PFSK-1 (cell line): Measurements from ENCODE around the gene RAB34.

ENCODE experiments used
- FOXP2 ChIP-seq: optimal IDR thresholded peaks from 2 replicates; pipeline ENCODE3; 2011; ENCODE audit warnings: borderline replicate concordance, control low read depth, inconsistent platforms; ENCODE audit not compliant: insufficient read depth; ENCODE audit errors: extremely low read length, extremely low read depth
- POLR2AphosphoS5 ChIP-seq: IDR thresholded peaks from 2 replicates; pipeline ENCODE4 v1.6.1; 2012; ENCODE audit warnings: low read depth, mild to moderate bottlenecking, control low read depth, low read length, moderate library complexity
- SIN3A ChIP-seq: IDR thresholded peaks from 2 replicates; pipeline ENCODE4 v1.6.1; 2012; ENCODE audit warnings: mild to moderate bottlenecking, low read length, moderate library complexity, borderline replicate concordance; ENCODE audit not compliant: insufficient read depth
- TAF1 ChIP-seq: IDR thresholded peaks from 2 replicates; pipeline ENCODE4 v1.6.1; 2012; ENCODE audit warnings: low read length, control low read depth, borderline replicate concordance; ENCODE audit not compliant: insufficient read depth
- TF ChIP-seq, protein P1 (sequence below), 2 experiments: IDR thresholded peaks; 2 replicates each; pipeline versions ENCODE4 v1.6.1 to v1.8.0; 2011 to 2012; ENCODE audit warnings: low read depth in 2 of 2, low read length in 2 of 2, control low read depth in 1 of 2, inconsistent platforms in 1 of 2, mild to moderate bottlenecking in 1 of 2, moderate library complexity in 1 of 2; ENCODE audit not compliant: insufficient read depth in 1 of 2

RAB34 gene

DNA sequence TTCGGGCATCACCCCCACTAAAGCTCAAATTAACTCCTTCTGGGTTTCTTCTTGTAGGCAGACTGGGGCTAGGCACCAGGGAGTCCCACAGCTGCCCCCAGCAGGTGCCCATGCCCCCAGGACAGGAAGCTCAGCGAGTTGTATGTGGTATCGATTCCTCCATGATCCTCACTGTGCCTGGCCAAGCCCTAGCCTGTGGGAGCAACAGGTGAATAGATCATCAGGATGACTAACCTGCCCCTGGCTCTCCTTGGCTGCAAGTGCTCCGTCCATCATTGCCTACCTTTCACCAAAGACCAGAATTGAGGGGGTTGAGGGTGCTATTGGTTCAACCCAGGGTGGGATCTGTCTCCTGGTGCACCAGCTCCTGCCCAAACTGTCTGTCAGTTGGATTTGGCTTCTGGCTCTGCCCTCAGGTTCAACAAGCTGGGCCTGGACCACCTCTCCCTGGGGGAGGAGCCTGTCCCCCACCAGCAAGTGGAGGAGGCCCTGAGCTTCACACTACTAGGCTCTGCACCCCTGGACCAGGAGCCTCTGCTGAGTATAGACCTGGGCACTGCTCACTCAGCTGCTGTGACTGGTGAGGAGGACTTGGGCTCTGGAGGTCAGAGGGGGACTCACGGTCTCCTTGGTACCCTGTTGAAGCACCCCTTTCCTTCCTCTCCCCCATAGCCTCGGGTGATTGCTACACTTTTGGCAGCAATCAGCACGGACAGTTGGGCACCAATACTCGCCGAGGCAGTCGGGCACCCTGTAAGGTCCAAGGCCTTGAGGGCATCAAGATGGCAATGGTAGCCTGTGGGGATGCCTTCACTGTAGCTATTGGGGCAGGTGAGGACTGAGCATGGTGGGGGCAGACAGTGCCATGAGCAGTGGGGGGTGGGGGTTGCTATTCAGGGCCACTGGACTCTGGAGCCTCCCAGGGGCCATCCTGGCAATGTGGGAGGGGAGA, 23.0 kb upstream of the RAB34 start:
- TF ChIP-seq, protein P1, sequence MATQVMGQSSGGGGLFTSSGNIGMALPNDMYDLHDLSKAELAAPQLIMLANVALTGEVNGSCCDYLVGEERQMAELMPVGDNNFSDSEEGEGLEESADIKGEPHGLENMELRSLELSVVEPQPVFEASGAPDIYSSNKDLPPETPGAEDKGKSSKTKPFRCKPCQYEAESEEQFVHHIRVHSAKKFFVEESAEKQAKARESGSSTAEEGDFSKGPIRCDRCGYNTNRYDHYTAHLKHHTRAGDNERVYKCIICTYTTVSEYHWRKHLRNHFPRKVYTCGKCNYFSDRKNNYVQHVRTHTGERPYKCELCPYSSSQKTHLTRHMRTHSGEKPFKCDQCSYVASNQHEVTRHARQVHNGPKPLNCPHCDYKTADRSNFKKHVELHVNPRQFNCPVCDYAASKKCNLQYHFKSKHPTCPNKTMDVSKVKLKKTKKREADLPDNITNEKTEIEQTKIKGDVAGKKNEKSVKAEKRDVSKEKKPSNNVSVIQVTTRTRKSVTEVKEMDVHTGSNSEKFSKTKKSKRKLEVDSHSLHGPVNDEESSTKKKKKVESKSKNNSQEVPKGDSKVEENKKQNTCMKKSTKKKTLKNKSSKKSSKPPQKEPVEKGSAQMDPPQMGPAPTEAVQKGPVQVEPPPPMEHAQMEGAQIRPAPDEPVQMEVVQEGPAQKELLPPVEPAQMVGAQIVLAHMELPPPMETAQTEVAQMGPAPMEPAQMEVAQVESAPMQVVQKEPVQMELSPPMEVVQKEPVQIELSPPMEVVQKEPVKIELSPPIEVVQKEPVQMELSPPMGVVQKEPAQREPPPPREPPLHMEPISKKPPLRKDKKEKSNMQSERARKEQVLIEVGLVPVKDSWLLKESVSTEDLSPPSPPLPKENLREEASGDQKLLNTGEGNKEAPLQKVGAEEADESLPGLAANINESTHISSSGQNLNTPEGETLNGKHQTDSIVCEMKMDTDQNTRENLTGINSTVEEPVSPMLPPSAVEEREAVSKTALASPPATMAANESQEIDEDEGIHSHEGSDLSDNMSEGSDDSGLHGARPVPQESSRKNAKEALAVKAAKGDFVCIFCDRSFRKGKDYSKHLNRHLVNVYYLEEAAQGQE (IDR thresholded peaks at IDR 0.05; ENCODE audit: insufficient read depth in 1 of 2, low read depth in 2 of 2, low read length in 2 of 2) = no peak
- no peak for TF ChIP-seq TAF1
- no peak for TF ChIP-seq POLR2AphosphoS5
- TF ChIP-seq SIN3A = no peak
- no peak for TF ChIP-seq FOXP2

DNA sequence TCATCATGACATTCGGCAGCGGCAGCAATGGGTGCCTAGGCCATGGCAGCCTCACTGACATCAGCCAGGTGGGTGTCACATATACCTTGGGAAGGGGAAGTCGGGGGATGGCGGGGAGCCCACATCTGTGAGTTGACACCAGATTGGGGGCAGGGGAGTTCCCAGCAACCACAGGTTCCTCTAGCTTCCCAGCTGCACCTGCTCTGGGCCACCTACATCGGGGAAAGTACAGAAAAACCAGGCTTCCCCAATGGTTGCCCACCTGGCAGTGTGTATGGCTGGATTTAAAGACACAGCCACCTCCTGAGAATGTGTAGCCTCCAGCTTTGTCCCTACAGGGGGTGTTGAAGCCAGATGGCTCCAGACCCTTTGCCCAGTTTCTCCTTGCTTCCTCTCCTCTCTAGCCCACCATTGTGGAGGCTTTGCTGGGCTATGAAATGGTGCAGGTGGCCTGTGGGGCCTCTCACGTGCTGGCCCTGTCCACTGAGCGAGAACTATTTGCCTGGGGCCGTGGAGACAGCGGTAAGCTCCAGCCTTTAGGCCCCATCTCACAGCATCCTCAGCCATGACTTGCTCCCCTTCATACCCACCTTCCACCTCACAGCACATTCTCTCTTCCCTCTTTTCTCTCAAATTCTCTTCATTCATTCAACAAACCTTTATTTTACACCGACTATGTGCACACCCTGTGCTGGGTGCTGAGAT, 21.2 kb upstream of the RAB34 start:
- TF ChIP-seq SIN3A = no peak
- no peak for TF ChIP-seq TAF1
- TF ChIP-seq, protein P1 (IDR thresholded peaks at IDR 0.05; ENCODE audit: insufficient read depth in 1 of 2, low read depth in 2 of 2, low read length in 2 of 2) = no peak
- no peak for TF ChIP-seq POLR2AphosphoS5
- no peak for TF ChIP-seq FOXP2

DNA sequence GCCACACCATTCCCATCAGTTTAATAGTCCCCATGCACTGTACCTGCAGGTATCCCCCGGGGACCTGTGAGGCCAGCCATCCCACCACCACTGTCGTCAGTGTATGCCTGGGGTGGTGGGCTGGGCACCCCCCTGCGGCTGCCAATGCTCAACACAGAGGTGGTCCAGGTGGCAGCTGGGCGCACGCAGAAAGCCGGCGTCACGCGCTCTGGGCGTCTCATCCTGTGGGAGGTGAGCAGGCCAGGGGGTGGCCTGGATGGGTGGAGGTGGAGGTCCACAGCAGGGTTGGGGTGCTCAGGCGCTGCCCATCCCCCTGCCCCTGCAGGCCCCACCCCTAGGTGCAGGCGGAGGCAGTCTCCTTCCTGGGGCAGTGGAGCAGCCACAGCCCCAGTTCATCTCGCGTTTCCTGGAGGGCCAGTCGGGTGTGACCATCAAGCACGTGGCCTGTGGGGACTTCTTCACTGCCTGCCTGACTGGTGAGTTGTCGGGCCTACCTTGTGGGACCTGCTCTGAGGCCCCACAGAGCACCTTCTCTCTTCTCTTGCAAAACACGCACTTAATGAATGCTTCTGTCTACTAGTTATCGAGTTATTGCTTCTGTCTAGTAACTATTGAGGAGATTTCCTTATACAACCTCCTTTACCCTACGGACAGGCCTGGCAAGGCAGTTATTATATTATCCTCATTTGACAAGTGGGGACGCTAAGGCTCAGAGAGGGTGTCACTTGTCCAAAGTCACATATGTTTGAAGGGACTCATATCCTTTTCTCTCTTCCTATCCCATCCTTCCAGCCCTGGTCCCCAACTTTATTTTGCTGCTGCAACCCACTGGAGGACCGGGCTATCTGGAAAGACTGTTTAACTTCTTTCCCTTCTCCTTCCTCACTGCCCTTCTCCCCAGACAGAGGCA, 20.4 kb upstream of the RAB34 start:
- TF ChIP-seq POLR2AphosphoS5 = no peak
- no peak for TF ChIP-seq SIN3A
- no peak for TF ChIP-seq TAF1
- TF ChIP-seq, protein P1 (IDR thresholded peaks at IDR 0.05; ENCODE audit: insufficient read depth in 1 of 2, low read depth in 2 of 2, low read length in 2 of 2) = no peak
- no peak for TF ChIP-seq FOXP2

DNA sequence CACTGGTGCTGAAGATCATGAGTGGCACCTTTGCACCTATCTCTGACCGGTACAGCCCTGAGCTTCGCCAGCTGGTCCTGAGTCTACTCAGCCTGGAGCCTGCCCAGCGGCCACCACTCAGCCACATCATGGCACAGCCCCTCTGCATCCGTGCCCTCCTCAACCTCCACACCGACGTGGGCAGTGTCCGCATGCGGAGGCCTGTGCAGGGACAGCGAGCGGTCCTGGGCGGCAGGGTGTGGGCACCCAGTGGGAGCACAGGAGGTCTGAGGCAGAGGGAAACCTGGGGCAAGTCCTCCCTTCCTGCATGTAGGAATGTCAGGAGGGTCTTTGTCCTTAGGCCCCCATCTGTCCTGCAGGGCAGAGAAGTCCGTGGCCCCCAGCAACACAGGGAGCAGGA, 19.6 kb upstream of the RAB34 start:
- TF ChIP-seq TAF1 (no peak), POLR2AphosphoS5 (no peak), SIN3A (no peak), FOXP2 (no peak)
- TF ChIP-seq, protein P1 (IDR thresholded peaks at IDR 0.05; ENCODE audit: insufficient read depth in 1 of 2, low read depth in 2 of 2, low read length in 2 of 2) = no peak
